ENCODE data around the gene SLAMF1.

The SLAMF1 gene

GRCh38 chr1:160672789-160673695 is 26.2 kb upstream of the SLAMF1 start:
- no peak overlapping the region for H2BK5ac ChIP-seq (ENCODE audit: low read depth, low read length, poor library complexity, severe bottlenecking)
- peaks cover 11 to 25% of the 10 kb centered on the region in 2 experiments for H3K27me3 ChIP-seq (ENCODE audit: control insufficient read depth in 1 of 2, insufficient read depth in 1 of 2, low read length in 2 of 2)
- no peak overlapping the region for H2BK120ac ChIP-seq (ENCODE audit: low read depth, low read length)
- H3K9ac ChIP-seq (ENCODE audit: low read length) = no peak overlapping the region
- H4K91ac ChIP-seq (ENCODE audit: low read length) = no peak overlapping the region
- no peaks in the 10 kb centered on the region for H3K36me3 ChIP-seq (ENCODE audit: control insufficient read depth in 1 of 2, insufficient read depth in 2 of 2, low read depth in 1 of 2, low read length in 2 of 2)
- no peak for DNase-seq
- no peak overlapping the region for H3K4me2 ChIP-seq (ENCODE audit: low read length, poor library complexity, severe bottlenecking)
- H3K4ac ChIP-seq (ENCODE audit: low read depth in 1 of 2, low read length in 2 of 2) = no peak overlapping the region
- no peaks in the 10 kb centered on the region for H3K79me1 ChIP-seq (replicated peaks; ENCODE audit: low read length, poor library complexity, severe bottlenecking)
- H3K23ac ChIP-seq (ENCODE audit: low read length in 2 of 2) = peak overlapping the region in 1 of 2 experiments; percentile 31
- H2BK15ac ChIP-seq (ENCODE audit: low read depth, poor library complexity, severe bottlenecking) = no peak overlapping the region
- H4K8ac ChIP-seq (ENCODE audit: low read length) = no peak overlapping the region
- WGBS = 67% methylated on average over 3 of the region's 6 CpGs
- peaks cover 11% of the 10 kb centered on the region for H3K9me3 ChIP-seq (ENCODE audit: control insufficient read depth, low read length)
- no peak overlapping the region for H3K27ac ChIP-seq (ENCODE audit: low read length, poor library complexity, severe bottlenecking)
- H3K14ac ChIP-seq (ENCODE audit: low read length in 2 of 2) = peak overlapping the region in 1 of 2 experiments; percentile 77
- no peaks in the 10 kb centered on the region for H3K4me1 ChIP-seq (ENCODE audit: control insufficient read depth, insufficient read depth, low read depth, low read length)
- H3K4me3 ChIP-seq (ENCODE audit: insufficient read depth in 1 of 2, low read depth in 1 of 2, low read length in 2 of 2) = no peak overlapping the region
- H2AK5ac ChIP-seq (ENCODE audit: low read length, severe bottlenecking) = no peak overlapping the region
- no peak overlapping the region for H2AFZ ChIP-seq (ENCODE audit: low read depth, low read length)
- H3K18ac ChIP-seq (ENCODE audit: low read depth in 1 of 2, low read length in 2 of 2) = no peak overlapping the region
- H2BK12ac ChIP-seq (ENCODE audit: low read length in 2 of 2) = no peak overlapping the region

GRCh38 chr1:160671603-160672517 is 25.0 kb upstream of the SLAMF1 start:
- H3K18ac ChIP-seq (ENCODE audit: low read depth in 1 of 2, low read length in 2 of 2) = no peak overlapping the region

GRCh38 chr1:160670701-160671100 is 23.9 kb upstream of the SLAMF1 start:
- no peak overlapping the region for H2BK15ac ChIP-seq (ENCODE audit: low read depth, poor library complexity, severe bottlenecking)
- no peak overlapping the region for H2BK12ac ChIP-seq (ENCODE audit: low read length in 2 of 2)
- no peak overlapping the region for H3K4me3 ChIP-seq (ENCODE audit: insufficient read depth in 1 of 2, low read depth in 1 of 2, low read length in 2 of 2)
- H3K36me3 ChIP-seq (ENCODE audit: control insufficient read depth in 1 of 2, insufficient read depth in 2 of 2, low read depth in 1 of 2, low read length in 2 of 2) = no peaks in the 10 kb centered on the region
- no peak overlapping the region for H4K91ac ChIP-seq (ENCODE audit: low read length)
- no peak overlapping the region for H3K27ac ChIP-seq (ENCODE audit: low read length, poor library complexity, severe bottlenecking)
- H4K8ac ChIP-seq (ENCODE audit: low read length) = no peak overlapping the region
- no peak overlapping the region for H2BK120ac ChIP-seq (ENCODE audit: low read depth, low read length)
- peaks cover 9 to 18% of the 10 kb centered on the region in 2 experiments for H3K27me3 ChIP-seq (ENCODE audit: control insufficient read depth in 1 of 2, insufficient read depth in 1 of 2, low read length in 2 of 2)
- no peak overlapping the region for H3K23ac ChIP-seq (ENCODE audit: low read length in 2 of 2)
- WGBS = 80% methylated on average over 2 of the region's 4 CpGs
- peaks cover 11% of the 10 kb centered on the region for H3K9me3 ChIP-seq (ENCODE audit: control insufficient read depth, low read length)
- no peaks in the 10 kb centered on the region for H3K79me1 ChIP-seq (replicated peaks; ENCODE audit: low read length, poor library complexity, severe bottlenecking)
- H3K18ac ChIP-seq (ENCODE audit: low read depth in 1 of 2, low read length in 2 of 2) = no peak overlapping the region
- no peak overlapping the region for H3K4me2 ChIP-seq (ENCODE audit: low read length, poor library complexity, severe bottlenecking)
- H3K4ac ChIP-seq (ENCODE audit: low read depth in 1 of 2, low read length in 2 of 2) = no peak overlapping the region
- no peak overlapping the region for H2AFZ ChIP-seq (ENCODE audit: low read depth, low read length)
- no peak for DNase-seq
- H2BK5ac ChIP-seq (ENCODE audit: low read depth, low read length, poor library complexity, severe bottlenecking) = no peak overlapping the region
- H3K4me1 ChIP-seq (ENCODE audit: control insufficient read depth, insufficient read depth, low read depth, low read length) = no peaks in the 10 kb centered on the region
- H3K14ac ChIP-seq (ENCODE audit: low read length in 2 of 2) = no peak overlapping the region
- no peak overlapping the region for H3K9ac ChIP-seq (ENCODE audit: low read length)
- H2AK5ac ChIP-seq (ENCODE audit: low read length, severe bottlenecking) = no peak overlapping the region

More at GRCh38 chr1:160671603-160672517, 25.0 kb upstream of the SLAMF1 start:
- DNase-seq = no peak
- Histone ChIP-seq H3K4ac (ENCODE audit: low read depth in 1 of 2, low read length in 2 of 2) (no peak overlapping the region), H4K91ac (ENCODE audit: low read length) (no peak overlapping the region), H3K23ac (ENCODE audit: low read length in 2 of 2) (no peak overlapping the region), H3K27ac (ENCODE audit: low read length, poor library complexity, severe bottlenecking) (no peak overlapping the region), H2AFZ (ENCODE audit: low read depth, low read length) (no peak overlapping the region), H3K9me3 (ENCODE audit: control insufficient read depth, low read length) (peaks cover 11% of the 10 kb centered on the region), H3K79me1 (replicated peaks; ENCODE audit: low read length, poor library complexity, severe bottlenecking) (no peaks in the 10 kb centered on the region), H2BK120ac (ENCODE audit: low read depth, low read length) (no peak overlapping the region), H3K4me1 (ENCODE audit: control insufficient read depth, insufficient read depth, low read depth, low read length) (no peaks in the 10 kb centered on the region), H3K36me3 (ENCODE audit: control insufficient read depth in 1 of 2, insufficient read depth in 2 of 2, low read depth in 1 of 2, low read length in 2 of 2) (no peaks in the 10 kb centered on the region), H2BK5ac (ENCODE audit: low read depth, low read length, poor library complexity, severe bottlenecking) (no peak overlapping the region), H2BK15ac (ENCODE audit: low read depth, poor library complexity, severe bottlenecking) (no peak overlapping the region), H3K27me3 (ENCODE audit: control insufficient read depth in 1 of 2, insufficient read depth in 1 of 2, low read length in 2 of 2) (peaks cover 6 to 18% of the 10 kb centered on the region in 2 experiments), H3K9ac (ENCODE audit: low read length) (no peak overlapping the region), H2AK5ac (ENCODE audit: low read length, severe bottlenecking) (no peak overlapping the region), H3K14ac (ENCODE audit: low read length in 2 of 2) (no peak overlapping the region), H3K4me3 (ENCODE audit: insufficient read depth in 1 of 2, low read depth in 1 of 2, low read length in 2 of 2) (no peak overlapping the region), H2BK12ac (ENCODE audit: low read length in 2 of 2) (no peak overlapping the region), H3K4me2 (ENCODE audit: low read length, poor library complexity, severe bottlenecking) (no peak overlapping the region), H4K8ac (ENCODE audit: low read length) (no peak overlapping the region)
- WGBS = 45% methylated on average over 1 of the region's 3 CpGs

GRCh38 chr1:160669802-160670201 is 23.0 kb upstream of the SLAMF1 start:
- H3K79me1 ChIP-seq (replicated peaks; ENCODE audit: low read length, poor library complexity, severe bottlenecking) = no peaks in the 10 kb centered on the region

More at GRCh38 chr1:160669802-160670201, 23.0 kb upstream of the SLAMF1 start:
- H3K27ac ChIP-seq (ENCODE audit: low read length, poor library complexity, severe bottlenecking) = no peak overlapping the region
- H3K36me3 ChIP-seq (ENCODE audit: control insufficient read depth in 1 of 2, insufficient read depth in 2 of 2, low read depth in 1 of 2, low read length in 2 of 2) = no peaks in the 10 kb centered on the region
- no peak overlapping the region for H2BK120ac ChIP-seq (ENCODE audit: low read depth, low read length)
- H3K14ac ChIP-seq (ENCODE audit: low read length in 2 of 2) = no peak overlapping the region
- H3K9ac ChIP-seq (ENCODE audit: low read length) = no peak overlapping the region
- no peaks in the 10 kb centered on the region for H3K4me1 ChIP-seq (ENCODE audit: control insufficient read depth, insufficient read depth, low read depth, low read length)
- no peak overlapping the region for H4K8ac ChIP-seq (ENCODE audit: low read length)
- H3K18ac ChIP-seq (ENCODE audit: low read depth in 1 of 2, low read length in 2 of 2) = no peak overlapping the region
- no peak overlapping the region for H2AFZ ChIP-seq (ENCODE audit: low read depth, low read length)
- no peak overlapping the region for H2BK12ac ChIP-seq (ENCODE audit: low read length in 2 of 2)
- H2BK5ac ChIP-seq (ENCODE audit: low read depth, low read length, poor library complexity, severe bottlenecking) = no peak overlapping the region
- H3K9me3 ChIP-seq (ENCODE audit: control insufficient read depth, low read length) = peaks cover 11% of the 10 kb centered on the region
- H3K4me3 ChIP-seq (ENCODE audit: insufficient read depth in 1 of 2, low read depth in 1 of 2, low read length in 2 of 2) = no peak overlapping the region
- no peak overlapping the region for H4K91ac ChIP-seq (ENCODE audit: low read length)
- H3K4me2 ChIP-seq (ENCODE audit: low read length, poor library complexity, severe bottlenecking) = no peak overlapping the region
- H2AK5ac ChIP-seq (ENCODE audit: low read length, severe bottlenecking) = no peak overlapping the region
- peaks cover 12 to 18% of the 10 kb centered on the region in 2 experiments for H3K27me3 ChIP-seq (ENCODE audit: control insufficient read depth in 1 of 2, insufficient read depth in 1 of 2, low read length in 2 of 2)
- H3K23ac ChIP-seq (ENCODE audit: low read length in 2 of 2) = no peak overlapping the region
- no peak for DNase-seq
- no peak overlapping the region for H2BK15ac ChIP-seq (ENCODE audit: low read depth, poor library complexity, severe bottlenecking)
- H3K4ac ChIP-seq (ENCODE audit: low read depth in 1 of 2, low read length in 2 of 2) = no peak overlapping the region
- WGBS = 96% methylated on average over 16 of the region's 20 CpGs

Measured in mesenchymal stem cell (in vitro differentiated cells and primary cell).